GM10847 (cell line): ENCODE data around the gene TNFSF18.

Source experiments
- POLR2A ChIP-seq: IDR thresholded peaks from 2 replicates; pipeline ENCODE4 v1.6.1; 2011; ENCODE audit not compliant: insufficient read length; ENCODE audit errors: extremely low read depth

Gene TNFSF18

DNA sequence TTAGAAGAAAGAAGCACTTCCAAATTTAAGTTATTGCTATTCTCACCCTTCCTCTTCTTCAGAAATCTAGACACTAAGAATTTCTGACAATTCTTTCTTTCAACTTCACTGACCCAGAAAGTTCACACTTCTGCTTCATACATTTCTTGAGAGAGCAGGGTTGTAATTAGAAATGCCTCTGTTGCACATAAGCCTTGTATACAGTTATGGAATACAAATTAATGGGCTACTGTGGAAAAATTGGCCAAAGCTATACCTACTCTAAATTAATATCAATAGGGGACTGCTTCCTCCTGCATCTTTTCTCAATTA lies 1.5 kb downstream of the TNFSF18 start:
- TF ChIP-seq POLR2A, result no peak

DNA sequence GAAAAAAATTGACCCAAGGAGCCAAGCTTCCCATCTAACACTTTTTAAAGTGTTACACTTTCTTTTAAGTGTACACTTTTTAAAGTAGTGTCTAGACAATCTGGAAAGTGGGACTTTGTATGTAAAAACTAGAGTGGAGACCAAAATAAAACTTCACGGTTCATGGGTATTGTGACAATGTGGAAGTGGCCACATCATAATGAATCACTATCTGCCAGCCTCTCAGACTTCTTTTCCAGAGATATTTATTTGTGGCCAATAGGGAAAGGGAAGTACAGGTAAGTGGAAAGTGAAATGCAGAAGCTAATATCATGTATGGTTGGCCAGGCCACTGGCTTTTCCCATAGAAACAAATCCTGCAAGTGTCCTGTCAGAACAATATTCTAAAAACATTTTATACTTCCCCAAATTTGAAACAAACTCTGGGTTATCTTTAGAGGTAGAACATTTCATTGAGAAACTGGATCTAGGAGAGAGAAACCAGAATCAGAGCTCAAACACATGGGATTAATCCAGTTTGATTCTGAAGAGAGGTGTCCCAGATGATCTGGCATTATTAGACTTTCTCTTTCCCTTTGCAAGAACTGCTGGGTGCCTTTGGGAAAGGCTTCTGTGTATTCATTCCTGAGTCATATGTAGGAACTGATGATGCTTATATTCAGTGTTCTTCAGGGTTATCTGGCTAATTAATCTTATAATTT lies 2.0 kb downstream of the TNFSF18 start:
- TF ChIP-seq POLR2A, result no peak

- TF ChIP-seq POLR2A, result no peak
These were observed 6.1 kb downstream of the TNFSF18 start for GRCh38 chr1:173044656-173045055.

DNA sequence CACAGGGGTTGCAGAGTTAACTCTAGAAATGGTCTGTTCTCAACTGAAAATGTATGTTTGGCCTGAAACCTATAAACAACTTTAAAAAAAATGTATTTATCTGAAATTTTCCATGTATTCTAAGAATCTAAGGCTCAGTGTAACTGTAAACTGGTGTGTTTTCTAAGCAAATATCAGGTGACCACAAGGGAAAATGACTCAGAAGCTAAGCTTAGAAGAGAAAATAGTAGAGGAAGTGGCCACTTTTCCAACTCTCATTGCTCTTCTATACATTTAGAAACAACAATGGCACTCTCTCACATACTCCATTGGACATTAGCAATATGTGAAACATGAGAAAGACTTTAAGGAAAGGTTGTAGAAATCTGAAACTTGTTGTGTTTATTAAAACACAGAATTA lies 7.5 kb downstream of the TNFSF18 start:
- no peak for TF ChIP-seq POLR2A

DNA sequence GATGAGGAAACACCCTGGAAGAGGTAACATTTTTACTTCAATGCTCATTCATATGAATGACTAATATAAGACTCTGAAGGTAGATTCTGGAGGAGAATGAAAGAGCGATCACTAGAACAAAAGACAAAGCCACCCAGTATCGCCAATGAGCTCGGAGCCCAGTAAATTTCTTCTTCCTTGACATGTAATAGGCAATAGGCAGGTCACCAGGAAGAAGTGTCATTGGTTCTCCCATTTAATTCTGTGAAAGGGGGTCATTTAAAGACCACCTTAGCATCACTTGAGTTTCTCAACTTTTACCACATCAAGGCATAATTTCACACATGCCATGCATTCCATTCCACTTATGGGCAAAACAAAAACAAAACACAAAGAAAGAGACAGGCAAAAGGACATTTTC lies 7.9 kb downstream of the TNFSF18 start:
- no peak for TF ChIP-seq POLR2A

GRCh38 chr1:173039626-173040025 lies 11.1 kb downstream of the TNFSF18 start:
- TF ChIP-seq POLR2A, result no peak

GRCh38 chr1:173038875-173039554 lies 11.7 kb downstream of the TNFSF18 start:
- TF ChIP-seq POLR2A, result no peak

GRCh38 chr1:173024543-173024942 lies 26.2 kb downstream of the TNFSF18 start:
- no peak for TF ChIP-seq POLR2A

DNA sequence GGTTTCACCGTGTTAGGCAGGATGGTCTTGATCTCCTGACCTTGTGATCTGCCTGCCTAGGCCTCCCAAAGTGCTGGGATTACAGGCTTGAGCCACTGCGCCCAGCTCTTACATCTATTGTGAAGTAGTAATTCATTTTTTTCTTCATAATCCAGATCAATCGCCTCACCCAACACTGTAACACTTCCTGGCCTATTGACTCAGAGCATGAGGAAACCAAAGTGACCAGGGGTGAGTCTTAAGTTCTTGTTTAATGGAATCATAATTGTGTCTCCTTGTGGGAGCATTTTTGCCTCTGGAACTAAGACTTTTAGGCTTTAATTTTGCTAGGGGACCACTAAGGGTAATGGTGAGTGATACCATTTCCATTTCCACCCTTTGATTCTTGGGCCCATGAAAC lies 27.4 kb downstream of the TNFSF18 start:
- TF ChIP-seq POLR2A, result no peak

DNA sequence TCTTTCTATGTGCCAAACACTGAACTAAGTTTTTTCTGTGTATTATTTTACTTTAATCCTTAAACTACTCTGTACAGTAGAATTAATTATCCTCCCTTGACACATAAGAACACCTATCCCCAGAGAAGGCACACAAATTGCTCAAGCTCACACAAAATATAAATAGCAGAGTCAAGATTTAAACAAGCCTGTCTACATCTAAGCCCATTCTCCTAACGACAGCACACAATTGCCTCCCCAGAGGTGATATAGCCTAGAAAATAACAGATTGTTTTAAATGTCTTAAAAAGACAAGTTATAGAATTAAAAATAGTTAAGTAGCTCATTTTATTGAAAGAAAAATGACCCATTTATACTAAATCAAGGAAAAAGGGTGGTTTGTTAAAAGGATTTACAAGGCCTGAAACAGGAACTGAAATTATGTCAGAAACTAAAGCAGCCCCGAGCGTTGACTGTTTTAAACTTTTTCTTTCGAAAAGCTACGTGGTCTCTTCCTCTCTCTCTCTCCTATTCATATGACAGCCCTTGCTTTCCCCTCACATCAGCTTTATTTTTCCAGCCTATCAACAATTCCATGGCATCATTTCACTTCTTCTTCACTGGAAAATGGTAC lies 30.5 kb downstream of the TNFSF18 start:
- no peak for TF ChIP-seq POLR2A

DNA sequence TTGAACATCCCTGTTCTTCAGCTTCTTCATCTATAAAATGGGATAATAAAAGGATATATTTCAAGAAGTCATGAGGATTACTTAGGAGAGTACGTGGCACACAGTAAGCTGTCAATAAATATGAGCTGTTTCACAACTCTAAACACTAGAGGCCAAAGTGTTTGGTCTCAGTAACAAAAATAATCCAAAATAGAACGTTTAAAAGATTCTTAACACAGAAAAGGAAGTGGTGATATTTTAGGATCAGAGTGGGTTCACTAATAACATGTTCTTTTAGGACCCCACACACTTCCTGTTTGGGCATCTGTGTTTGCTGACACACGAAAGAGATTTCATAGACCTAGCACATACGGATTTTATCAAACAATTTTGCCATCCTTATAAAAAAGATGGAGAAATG lies 32.9 kb downstream of the TNFSF18 start:
- no peak for TF ChIP-seq POLR2A

DNA sequence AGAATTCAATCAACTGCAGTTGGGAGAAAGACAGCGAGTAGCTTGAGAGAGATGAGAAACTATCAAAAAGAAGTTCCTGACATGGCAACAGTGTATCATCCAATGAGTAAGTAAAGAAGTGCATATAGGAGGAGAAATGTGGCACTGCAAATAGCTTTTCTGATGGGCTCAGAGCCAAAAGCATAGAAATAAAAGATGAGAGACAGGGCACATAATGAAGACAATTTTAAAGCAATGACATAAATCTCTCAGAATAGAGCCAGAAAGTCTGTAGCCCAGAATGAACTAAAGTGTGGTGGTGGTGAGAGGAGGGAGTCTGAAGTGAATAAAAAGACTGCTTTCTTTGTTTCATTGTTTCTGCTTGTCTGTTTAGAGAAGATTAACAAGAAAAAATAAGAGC lies 34.3 kb downstream of the TNFSF18 start:
- no peak for TF ChIP-seq POLR2A

GRCh38 chr1:173015629-173016028 lies 35.1 kb downstream of the TNFSF18 start:
- TF ChIP-seq POLR2A, result no peak

DNA sequence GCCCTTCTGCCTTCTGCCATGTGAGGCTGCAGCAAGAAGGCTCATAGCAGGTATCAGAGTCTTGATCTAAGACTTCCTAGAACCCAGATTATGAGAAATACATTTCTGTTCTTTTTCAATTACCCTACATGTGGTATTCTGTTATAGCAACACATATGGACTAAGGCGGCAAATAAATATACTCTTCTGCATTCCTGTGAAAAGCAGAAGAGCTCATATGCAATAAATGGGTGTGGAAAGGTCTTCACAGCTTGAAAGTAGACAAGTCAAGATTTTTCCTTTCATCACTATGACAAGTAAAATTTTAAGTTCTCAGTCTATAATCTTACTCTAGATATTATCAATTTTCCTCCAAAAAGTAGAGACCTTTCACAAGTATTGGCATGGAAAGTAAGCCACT lies 36.6 kb downstream of the TNFSF18 start:
- TF ChIP-seq POLR2A, result no peak

DNA sequence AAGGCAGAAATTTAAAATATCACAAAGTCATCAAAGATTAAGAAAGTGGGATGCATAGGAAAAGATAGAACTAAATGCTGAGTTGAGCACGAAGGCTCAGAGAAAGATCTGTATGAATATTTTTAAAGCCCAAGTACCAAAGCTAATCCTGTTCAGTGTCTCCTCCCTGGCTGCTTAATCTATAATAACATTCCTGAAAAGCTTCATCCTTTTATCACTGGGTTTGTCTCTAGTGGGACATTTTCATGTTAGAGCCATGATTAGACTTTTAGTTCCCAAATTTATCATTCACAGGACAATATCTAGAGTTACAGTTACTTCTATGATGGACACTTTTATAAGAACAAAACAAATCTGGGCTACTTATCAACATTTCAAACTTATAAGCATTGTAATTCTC lies 38.6 kb downstream of the TNFSF18 start:
- TF ChIP-seq POLR2A, result no peak

DNA sequence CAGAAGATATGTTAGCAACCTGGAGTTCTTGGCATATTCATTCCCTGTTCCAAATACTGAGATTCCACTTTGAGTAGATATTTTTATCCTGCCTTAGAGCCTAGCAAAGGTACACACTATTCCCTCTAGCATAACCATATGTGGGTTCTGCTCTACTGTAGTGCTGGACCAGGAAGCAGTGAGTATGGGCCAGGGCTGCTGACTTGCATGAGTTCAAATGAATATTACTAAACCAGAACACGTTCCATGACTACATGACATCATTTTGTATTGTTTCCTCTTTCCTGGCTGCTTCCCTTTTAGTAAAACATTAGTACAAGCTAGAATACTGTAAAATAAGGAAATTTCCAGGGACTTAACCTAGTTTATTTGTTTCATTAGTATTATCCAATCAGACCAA lies 41.1 kb downstream of the TNFSF18 start:
- no peak for TF ChIP-seq POLR2A
